ENCODE data around the gene ARSG.
"Not testable (repeated sequence)": the region's sequence is repeated elsewhere in the genome, so short reads cannot be mapped to it uniquely, and the experiment has no call there.

The ARSG gene

DNA sequence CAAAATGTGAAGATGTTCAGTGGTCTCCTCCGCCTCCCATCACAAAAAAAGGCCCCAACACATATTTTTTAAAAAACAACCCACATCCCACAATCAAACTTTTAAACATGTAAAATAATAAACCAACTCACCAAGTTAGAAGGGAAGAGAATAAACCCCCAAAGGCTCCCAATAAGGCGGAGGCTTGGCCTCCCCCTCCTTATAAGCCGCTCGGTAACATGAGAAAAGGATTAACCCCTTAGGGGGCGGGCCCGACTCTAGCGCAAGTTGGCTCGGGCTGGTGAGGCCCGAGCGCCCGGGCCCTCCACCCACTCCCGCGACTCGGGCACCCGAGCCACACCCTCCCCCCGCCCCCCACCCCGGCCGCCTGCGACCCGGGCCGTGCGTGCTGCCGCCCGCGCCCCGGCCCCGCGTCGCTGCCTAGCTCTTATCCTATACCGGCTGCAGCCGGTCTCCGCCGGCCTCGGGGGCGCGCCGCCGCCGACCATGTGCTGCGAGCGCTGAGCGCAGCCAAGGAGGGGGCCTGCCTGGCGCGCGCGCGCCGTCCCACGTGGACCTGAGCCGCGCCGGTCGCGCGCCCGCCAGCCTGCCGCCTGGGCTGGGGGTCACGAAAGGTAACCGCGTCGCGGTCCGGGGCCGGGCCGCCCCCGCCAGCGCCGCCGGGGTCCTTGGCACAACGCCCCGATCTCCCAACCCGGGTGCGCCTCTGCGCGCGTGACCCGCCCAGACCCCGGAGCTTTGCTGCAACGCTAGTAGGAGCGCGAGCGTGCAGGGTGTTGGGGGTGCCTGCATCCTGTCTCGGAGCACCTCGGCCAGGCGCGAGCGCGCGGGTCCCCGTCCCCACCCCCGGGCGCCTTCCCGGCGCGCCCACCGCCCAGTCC is at the start of gene ARSG, which contains the start of gene SLC16A6:
Gene ARSG, plus strand, starts transcription at position 541 of the 881 bp plus-strand sequence. CDS start 15,999 bp downstream, outside the sequence.
Gene SLC16A6, minus strand, starts transcription at position 173 of the 881 bp plus-strand sequence. CDS start 12,807 bp downstream, outside the sequence.
- DNase-seq: peak; percentile 42

DNA sequence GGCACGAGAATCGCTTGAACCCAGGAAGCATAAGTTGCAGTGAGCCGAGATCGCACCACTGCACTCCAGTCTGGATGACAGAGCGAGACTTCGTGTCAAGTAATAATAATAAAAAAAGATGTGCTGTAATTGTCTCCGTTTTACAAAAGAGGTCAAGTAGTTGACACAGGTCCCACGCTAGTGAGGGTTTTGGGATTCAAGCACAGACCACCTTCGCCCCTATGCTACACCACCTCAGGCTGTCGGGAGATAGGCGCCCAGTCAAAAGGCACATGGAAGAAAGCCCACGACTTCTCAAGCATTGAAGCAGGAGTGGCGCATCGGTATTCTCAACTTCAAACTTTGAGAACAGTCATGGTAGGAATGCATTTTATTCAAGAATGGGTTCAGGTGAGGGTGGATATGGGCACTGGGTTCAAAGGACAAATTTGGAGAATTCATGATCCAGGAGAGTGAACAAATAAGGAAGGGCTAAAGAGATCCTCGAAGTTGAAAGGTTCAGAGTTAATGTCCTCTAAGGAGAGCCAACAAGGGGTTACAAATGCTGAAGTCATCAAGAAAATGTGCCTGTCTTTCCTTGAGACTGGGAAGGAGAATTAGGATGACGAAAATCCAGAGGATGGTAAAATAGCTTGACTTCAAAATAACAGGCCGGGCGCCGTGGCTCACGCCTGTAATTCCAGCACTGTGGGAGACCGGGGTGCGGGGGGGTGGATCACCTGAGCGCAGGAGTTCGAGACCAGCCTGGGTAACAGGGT is 44.8 kb upstream of the ARSG start:
- no peak for DNase-seq

DNA sequence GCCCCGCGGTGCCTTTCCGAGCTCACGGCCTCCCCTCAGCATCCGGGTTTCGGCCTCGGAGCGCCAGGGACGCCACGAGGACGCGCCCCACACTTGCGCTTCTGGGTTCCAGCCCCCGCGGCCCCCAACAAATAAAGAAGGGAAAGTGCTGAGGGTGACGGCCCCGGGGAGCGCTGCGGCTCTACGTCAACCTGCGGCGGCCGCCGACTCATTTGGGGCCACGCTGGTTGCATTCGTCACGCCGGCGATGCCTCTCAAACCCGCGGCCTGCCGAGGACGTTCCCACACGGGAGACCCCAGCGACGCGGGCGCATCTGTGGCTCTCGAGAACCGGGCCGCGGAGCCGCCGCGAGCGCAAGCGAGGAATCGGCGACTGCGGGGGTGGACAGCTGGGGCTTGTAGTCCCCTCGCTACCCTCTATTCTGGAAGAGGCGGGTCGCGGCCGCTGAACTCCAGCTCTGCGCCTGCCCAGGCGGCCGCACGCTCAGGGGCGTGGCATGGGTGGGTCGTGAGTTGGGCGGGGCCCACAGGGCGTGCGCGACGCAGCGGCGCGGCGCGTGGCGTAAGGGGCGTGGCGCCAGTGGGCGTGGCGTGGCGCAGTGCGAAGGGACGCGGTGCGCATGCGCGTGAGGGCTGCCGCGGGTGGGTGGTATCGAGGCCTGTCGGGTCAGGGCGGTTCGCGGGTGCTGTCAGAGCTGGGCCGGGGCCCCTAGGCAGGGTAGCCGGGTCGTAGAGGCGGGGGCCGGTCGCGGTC is 43.7 kb upstream of the ARSG start, which contains the start of gene AMZ2:
Gene AMZ2, plus strand, starts transcription at position 599 of the 754 bp plus-strand sequence. CDS start 2,145 bp downstream, outside the sequence.
- peak; percentile 50 for DNase-seq

DNA sequence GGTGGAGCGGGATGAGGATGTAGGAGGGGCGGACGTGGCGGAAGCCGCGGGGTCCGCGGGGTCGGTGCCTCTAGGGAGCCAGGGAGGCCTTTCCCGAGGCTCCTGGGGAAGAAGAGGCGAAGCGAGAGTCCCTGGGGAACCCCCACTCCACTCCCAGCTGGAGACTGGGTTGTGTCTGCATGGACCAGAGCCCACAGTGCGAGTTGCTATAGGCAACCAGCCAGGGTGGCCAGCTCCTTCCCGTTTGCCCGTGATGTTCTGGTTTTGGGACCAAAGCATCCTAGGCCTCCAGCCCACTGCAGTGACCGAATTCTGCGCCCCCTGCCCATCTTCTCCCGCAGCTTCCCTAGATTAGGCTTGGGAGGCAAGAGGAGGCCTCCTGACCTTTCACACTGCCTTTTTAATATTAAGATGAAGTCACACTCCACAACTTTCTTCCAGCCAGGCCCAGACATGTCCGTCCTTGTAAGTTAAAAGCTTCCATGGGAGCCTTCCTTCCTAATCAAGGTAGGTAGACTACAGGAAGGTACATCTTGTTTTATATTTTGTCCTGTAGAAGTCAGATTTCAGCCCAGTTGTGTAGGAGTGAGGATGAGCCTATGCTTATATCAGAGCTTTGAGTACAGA is 43.0 kb upstream of the ARSG start:
- DNase-seq: no peak

DNA sequence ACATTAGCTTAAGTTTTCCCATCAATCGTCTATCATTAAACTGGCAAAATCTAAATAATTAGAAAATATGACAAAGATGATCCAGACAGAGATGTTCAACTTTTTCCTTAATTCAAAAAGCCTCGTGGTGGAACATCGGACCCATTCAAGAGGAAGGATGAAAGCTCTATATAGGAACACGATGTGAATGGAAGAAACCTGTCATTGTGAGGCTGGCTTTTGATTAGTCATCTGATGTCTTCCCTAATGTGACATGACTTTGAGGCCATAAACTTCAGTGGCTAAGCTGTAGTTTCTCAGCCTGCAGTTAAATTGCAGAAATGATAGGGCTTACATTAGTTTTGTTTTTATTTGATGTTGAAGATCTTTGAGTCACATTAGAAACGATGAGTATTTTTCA is 42.4 kb upstream of the ARSG start:
- no peak for DNase-seq

DNA sequence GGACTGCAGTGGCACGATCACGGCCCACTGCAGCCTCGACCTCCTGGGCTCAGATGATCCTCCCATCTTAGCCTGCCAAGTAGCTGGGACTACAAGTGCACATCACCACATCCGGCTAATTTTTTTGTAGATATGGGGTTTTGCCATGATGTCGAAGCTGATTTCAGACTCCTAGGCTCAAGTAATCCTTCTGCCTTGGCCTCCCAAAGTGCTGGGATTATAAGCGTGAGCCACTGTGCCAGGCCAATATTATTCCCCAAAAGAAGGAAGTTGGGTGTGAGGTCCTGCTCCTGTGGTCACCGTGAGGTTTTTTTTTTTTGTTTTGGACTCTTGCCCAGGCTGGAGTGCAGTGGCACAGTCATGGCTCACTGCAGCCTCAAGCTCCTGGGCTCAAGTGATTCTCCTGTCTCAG is 41.9 kb upstream of the ARSG start:
- DNase-seq: no peak

DNA sequence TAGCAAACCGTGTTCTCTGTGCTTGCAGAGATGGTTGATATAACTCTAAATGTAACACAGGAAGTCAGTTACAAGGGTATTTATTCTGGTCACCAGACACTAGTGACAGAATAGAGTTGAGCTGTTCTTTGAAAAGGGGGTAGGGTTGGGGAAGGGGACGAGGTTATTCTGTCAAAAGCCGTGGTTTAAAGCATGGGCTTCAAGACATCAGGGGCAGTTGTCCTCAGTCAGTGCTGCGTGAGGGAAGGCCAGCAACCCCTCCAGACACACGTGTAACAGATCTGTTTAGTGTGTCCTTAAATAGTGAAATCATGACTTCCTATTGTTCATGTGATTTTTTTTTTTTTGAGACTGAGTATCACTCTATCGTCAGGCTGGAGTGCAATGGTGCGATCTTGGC is 37.9 kb upstream of the ARSG start:
- not testable (repeated sequence) for DNase-seq

DNA sequence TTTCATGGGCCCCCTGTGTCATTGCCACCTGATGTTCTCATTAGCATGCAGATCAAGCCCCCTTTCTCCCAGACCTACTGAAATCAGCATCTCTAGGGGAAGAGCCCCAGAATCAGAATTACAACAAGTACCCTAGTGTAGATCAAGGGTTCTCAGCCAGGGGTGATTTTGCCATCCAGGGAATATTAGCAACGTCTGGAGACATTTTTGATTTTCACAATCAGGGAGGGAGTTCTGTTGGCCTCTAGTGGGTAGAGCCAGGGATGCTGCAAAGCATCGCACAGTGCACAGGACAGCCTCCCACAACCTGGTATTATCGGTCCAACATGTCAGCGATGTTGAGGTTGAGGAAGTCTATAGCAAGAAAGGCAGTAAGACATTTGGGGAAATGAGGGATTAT is 36.1 kb upstream of the ARSG start:
- no peak for DNase-seq

DNA sequence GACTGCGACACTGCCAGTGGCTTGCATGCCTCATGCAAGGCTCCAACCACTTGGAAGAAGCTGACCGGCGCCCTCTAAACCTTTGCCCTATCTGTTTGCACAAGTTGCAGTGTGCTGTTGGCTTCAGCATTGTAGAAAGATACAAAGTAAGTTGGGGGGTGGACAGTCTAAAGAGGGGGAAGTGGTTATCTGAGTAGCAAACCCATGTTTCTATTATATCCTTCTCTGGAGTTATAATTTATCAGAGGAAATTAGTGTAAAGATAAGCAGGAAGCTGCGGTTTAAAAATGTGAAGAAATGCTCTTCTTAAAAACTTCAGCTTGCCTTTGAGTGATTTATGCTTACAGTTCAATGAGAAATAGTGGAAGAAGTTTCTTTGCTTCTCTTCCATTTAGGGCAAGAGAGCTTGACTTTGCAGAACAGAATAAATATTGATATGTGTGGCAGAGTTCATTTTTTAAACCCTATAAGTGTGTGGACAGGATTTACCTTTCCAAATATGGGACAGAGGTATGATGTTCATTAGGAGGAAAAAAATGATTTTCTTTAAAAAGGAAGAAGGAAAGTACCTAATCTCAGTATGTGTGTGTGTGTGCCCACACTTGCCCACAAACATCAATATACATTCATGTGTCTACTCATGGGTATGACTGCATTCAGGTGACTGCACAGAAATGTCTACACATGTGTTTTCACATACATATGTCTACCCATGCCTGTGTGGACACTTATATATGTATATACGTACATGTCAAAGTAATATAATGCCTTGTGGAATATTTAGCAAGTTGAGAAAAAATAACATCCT is 35.4 kb upstream of the ARSG start:
- DNase-seq: no peak

DNA sequence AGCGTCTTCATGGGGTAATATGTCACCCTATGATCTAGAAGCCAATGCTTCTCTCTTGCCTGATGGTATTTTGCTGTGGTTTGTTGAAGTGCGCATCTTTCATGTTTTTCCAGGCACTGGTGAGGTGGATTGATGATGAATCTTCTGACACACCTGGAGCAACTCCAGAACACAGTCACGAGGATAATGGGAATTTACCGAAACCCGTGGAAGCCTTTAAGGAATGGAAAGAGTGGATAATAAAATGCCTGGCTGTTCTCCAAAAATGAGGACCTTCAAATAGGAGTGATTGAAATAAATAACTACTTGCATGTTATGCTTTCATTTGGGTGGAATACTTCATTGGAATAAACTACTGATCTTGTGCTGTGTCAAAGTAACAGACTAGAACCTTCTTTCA is 34.6 kb upstream of the ARSG start:
- not testable (repeated sequence) for DNase-seq

DNA sequence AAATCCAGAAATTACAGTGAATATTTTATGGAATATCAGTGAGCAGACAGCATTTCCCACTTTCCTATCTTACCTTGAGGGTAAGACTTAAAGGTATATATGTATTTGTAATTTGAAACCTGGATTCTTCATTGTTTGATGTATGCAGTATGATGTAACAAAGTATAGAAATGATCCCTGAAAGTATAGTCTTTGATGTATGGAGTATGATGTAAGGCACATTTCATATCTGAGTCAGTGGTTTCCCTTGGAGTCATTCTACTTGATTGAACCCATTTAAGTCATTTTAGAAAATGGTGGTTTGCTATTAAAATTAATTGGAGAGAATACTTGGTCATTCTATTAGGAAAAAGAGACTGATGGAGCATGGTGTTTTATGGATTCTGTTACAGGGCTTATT is 33.4 kb upstream of the ARSG start:
- no peak for DNase-seq

DNA sequence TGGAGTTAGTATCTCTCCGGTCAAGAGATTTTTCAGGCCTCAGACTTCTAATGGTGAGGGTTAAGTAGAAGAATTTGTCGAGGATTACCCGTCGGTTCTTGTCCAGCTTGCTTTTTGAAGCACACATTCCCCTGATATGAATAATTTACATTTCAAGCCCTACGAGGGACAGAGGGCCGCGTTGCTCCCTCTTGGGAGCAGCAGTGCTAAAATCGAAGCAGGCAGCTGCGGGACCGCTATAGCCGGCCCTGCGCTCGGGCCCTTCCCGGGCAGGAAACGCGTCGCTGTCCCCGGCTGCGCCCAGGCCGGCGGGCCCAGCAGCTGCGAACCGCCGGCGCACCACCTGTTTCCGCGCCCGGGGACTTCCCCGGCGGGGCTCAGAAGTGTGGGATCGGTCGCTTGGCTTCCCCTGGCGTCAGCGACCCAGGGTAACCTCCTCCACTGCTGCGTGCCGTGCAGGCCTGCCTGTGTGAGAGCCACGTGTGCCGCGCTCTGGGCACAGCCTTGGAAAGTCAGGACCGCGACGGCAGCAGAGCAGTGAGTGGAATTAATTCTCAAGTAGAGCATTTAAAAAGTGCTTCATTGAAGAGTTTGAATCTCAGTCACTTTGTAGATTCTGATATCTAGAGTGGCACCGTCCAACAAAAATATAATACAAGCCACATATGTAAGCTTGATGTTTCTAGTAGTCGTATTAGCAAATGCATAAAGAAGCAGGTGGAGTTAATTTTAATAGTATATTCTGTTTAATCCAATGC is 32.2 kb upstream of the ARSG start:
- not testable (repeated sequence) for DNase-seq

DNA sequence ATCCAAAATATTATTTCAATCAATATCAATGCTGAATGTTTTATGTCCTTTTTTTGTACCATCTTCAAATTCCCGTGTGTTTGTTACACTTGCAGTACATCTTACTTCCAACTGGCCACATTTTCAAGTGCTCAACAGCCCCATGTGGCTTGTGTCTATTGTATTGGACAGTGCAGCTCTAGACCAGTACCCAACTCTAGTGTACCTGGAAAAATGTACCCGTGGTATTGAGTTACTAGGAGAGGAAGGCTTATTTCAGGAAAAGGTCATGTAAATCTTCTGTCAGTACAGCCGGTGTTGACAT is 31.7 kb upstream of the ARSG start:
- DNase-seq: not testable (repeated sequence)

DNA sequence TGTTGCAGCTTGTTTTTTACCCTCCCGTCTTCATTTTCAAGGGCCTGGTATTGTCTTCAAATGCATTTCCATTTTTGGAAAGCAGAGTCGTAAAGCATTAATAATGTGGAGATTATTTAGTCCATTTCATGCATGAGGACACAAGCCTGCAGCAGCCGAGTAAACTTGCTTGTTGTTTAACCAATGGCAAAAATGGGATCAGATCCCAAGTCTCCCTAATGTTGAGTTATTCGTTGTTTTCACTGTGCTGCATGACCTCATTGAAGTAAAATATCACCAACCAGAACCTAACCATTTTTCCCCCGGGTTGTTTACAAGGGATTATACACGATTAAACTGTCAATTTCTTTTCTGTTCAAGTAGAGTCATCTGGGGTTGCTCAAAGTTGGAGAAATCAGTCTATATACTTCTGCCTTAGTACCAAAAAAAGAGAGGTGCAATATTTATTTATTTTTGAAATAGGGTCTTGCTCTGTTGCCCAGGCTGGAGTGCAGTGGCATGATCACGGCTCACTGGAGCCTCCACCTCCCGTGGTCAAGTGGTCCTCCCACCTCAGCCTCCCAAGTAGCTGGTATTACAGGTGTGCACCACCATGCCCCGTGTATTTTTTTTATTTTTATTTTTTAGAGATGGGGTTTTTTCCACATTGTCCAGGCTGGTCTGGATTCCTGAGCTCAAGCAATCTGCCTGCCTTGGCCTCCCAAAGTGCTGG is 31.1 kb upstream of the ARSG start:
- no peak for DNase-seq

DNA sequence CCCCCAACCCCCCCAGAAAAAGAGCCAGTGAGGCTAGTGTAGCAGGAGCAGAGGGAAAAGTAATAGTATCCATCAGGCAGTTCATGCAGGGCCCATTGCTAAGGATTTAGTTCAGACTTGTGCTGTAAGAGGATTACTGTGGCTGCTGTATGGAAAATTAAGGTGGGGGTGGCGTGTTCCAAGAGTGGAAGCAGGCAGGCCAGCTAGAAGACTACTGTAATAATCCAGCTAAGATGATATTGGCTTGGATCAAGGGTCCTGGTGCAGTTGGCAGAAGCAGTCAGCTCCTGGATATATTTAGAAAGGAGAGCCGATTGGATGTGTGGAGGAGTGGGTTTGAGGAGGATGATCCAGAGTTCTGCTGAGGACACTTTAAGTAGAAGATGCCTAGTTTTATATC is 28.8 kb upstream of the ARSG start:
- not testable (repeated sequence) for DNase-seq

DNA sequence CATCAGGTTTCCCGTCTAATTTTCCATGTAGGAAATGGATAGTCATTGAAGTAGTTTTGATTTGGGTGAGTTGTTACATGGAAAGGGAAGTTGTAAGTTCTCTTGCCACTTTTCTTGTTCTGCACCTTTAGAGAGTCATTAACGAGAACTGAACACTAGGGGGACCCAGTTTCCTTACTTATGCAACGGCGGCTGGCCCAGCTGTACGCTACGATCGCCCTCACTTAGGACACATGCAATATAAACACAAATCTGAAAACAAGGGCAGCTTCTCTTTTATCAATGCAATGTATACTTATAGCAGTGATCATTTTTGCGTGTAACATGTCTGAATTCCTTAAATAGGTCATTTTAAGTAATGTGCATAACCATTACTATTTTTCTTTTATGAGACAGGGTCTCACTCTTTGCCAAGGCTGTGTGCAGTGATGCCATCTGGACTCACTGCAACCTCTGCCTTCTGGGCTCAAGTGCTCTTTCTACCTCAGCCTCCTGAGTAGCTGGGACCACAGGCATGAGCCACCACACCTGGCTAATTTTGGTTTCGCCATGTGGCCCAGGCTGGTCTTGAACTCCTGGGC is 28.1 kb upstream of the ARSG start:
- DNase-seq: not testable (repeated sequence)

DNA sequence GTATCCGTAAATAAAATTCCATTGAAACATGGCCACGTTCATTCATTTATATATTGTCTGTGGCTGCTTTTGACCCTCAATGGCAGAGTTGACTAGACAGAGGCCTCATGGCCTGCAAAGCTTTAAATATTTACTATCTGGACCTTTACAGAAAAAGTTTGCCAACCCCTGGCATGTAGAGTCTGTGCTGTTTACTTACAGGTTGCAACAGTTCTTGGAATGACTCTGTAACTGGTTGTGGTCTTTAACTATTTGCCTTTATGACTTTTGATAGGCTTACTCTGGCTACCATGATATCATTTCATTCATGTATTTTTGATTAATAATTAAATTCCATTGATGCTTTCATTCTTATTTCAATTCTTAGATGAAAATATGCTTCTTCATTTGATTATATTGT is 25.5 kb upstream of the ARSG start:
- DNase-seq: not testable (repeated sequence)

DNA sequence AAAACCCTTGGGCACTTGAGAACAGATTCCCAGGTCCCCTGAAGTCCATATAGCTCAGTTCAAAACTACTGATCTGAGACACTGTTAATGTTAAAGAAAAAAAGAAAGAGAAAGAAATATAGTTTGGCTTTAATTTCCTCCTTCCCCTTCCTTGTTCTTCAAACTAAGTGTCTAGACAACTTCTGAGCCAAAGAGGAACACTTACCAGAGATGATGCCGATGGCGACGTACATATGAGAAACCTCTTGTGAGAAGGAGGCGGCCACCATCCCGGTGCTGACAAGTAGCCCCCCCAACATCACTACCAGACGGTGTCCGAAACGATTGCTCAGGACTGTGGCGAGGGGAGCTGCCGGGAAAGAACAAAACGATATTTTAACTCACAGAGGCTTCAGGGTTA is 17.6 kb upstream of the ARSG start:
- no peak for DNase-seq

DNA sequence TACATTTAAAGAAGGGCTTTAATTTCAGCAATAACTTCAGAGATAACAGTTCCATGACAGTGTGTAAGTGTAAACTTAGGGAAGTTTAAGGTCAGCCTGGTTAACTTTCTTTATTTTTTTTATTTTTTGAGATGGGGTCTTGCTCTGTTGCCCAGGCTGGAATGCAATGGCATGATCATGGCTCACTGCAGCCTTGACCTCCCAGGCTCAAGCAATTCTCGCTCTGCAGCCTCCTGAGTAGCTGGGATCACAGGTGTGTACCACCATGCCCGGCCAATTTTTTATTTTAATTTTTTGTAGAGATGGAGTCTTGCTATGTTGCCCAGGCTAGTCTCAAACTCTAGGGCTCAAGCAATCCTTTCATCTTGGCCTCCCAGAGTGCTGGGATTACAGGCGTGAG is 15.0 kb upstream of the ARSG start:
- DNase-seq: not testable (repeated sequence)

DNA sequence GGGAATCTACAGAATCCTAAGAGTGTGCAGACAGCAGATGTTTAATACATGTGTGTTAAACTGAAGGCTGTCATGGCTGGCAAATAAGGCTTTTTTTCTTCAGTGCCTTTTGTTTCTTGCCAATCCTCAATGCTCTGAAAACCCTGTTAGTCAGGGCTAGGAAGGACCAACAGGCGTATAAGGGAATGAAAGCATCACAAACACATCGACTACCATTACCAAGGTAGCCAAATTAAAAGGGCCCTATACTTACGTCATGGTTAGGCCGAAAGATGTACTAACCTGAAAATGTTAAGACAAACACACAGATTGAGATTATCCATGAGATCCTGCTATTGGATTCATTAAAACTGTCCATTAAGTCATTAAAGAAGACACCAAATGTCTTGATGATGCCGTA is 13.5 kb upstream of the ARSG start:
- no peak for DNase-seq

All from NCI-H2081 treated with DMSO at 0.1 percent for 48 hours (cell line).